ENCODE data around the gene NOTCH1. TPM values are rescaled to one million over a fixed set of nuclear protein-coding genes. Genes with fewer than 3 reads are reported as not detected.

NOTCH1 gene
- total RNA-seq, 3 donors from 2014 or later (not counting 1 experiment from before 2014, with no cell fraction given) = 126 to 228 (median 192) TPM

- DNase-seq (peak; percentile 98 to 99), ATAC-seq (peak; percentile 53 to 71 (median 65))
- H3K4me3 ChIP-seq (ENCODE audit: low read length) = peak overlapping the region; percentile 62
- WGBS (ENCODE audit: insufficient coverage) = under 1% methylated on average over 63 of the region's 63 CpGs
- peak overlapping the region; percentile 100 for H3K27ac ChIP-seq (ENCODE audit: low read length)
- TF ChIP-seq CTCF (IDR thresholded peaks at IDR 0.05) = no peak
- Mint-ChIP-seq H3K27ac (peak overlapping the region; percentile 95 to 100), H3K4me1 (peaks cover 22 to 34% of the 10 kb centered on the region in 2 donors), H3K4me3 (peak overlapping the region; percentile 98), H3K27me3 (ENCODE audit: low read depth in 2 of 2) (peaks cover 0 to 2% of the 10 kb centered on the region in 2 donors), H3K36me3 (no peaks in the 10 kb centered on the region), H3K9me3 (no peaks in the 10 kb centered on the region)
- intact Hi-C loops (cut with micrococcal nuclease) = loop anchor here (2.0 kb wide), 1 partner anchor 363 kb away; no protein-coding TSS in a partner anchor
- H3K9me3 ChIP-seq (ENCODE audit: control insufficient read depth, insufficient read depth, low read length) = no peaks in the 10 kb centered on the region
- no peaks in the 10 kb centered on the region for H3K27me3 ChIP-seq (ENCODE audit: control insufficient read depth, insufficient read depth, low read length)
- H3K4me1 ChIP-seq (ENCODE audit: control insufficient read depth, insufficient read depth, low read length) = peaks cover 37% of the 10 kb centered on the region
- H3K36me3 ChIP-seq (ENCODE audit: control insufficient read depth, insufficient read depth, low read length) = peaks cover 2% of the 10 kb centered on the region
Measured at GRCh38 chr9:136483589-136484152, 62.2 kb downstream of the NOTCH1 start.

GRCh38 chr9:136482793-136483588, 62.9 kb downstream of the NOTCH1 start, which contains the start of gene SEC16A:
SEC16A (minus strand) TSS chr9:136483040; CDS start chr9:136477615, 5,425 bp downstream.
- Mint-ChIP-seq H3K27ac (peak within 1 kb of the TSS; percentile 95 to 100), H3K4me3 (peak within 1 kb of the TSS; percentile 98), H3K4me1 (peaks cover 22 to 36% of the 10 kb centered on the region in 2 donors), H3K36me3 (no peaks in the 10 kb centered on the region), H3K27me3 (ENCODE audit: low read depth in 2 of 2) (peaks cover 0 to 2% of the 10 kb centered on the region in 2 donors), H3K9me3 (no peaks in the 10 kb centered on the region)
- intact Hi-C loops (cut with micrococcal nuclease) = loop anchor here (2.0 kb wide), 1 partner anchor 364 kb away; no protein-coding TSS in a partner anchor
- no peak for TF ChIP-seq CTCF (IDR thresholded peaks at IDR 0.05)
- DNase-seq (peak; percentile 99), ATAC-seq (peak; percentile 67 to 87 (median 71))
- Histone ChIP-seq H3K4me3 (ENCODE audit: low read length) (peak within 1 kb of the TSS; percentile 67), H3K27me3 (ENCODE audit: control insufficient read depth, insufficient read depth, low read length) (no peaks in the 10 kb centered on the region), H3K27ac (ENCODE audit: low read length) (peak within 1 kb of the TSS; percentile 100), H3K4me1 (ENCODE audit: control insufficient read depth, insufficient read depth, low read length) (peaks cover 33% of the 10 kb centered on the region), H3K36me3 (ENCODE audit: control insufficient read depth, insufficient read depth, low read length) (peaks cover 2% of the 10 kb centered on the region), H3K9me3 (ENCODE audit: control insufficient read depth, insufficient read depth, low read length) (no peaks in the 10 kb centered on the region)
- WGBS (ENCODE audit: insufficient coverage) = 0% methylated on average over 101 of the region's 109 CpGs

DNA sequence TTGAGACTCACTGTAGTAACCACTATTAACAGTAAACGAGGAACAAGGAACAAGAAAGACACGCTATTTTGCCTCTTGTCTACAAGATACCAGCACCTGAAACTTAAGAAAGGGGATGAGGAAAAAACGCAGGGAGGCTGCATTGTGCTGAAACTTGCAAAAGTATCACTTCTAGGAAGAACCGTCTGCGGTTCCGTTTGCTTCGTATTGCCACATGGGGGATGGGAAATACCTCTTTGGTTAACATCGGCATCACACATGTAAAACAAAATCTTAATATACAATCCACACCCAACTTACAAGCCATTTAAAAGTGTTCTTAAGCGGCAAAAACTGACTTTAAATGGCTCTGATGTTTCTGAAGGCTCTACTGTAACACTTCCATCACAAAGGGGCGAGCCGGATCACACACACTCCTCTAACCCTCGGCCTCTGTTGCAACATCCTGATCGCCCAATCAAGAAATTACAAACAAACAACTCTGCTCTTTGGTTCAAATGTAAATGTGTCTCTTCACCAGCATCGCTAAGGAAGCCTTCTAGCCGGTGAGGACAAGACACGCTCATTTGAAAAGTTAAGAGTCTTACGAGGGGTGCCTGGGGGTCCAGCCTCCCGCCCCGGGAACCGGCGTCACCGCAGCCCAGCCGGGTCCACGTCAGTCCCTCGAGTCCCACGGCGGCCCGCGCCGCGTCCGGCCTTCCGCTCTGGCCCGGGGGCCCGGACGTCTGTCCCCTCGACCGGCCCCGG, 63.6 kb downstream of the NOTCH1 start:
- Histone ChIP-seq H3K27me3 (ENCODE audit: control insufficient read depth, insufficient read depth, low read length) (no peaks in the 10 kb centered on the region), H3K36me3 (ENCODE audit: control insufficient read depth, insufficient read depth, low read length) (peaks cover 5% of the 10 kb centered on the region), H3K4me3 (ENCODE audit: low read length) (peak overlapping the region; percentile 67), H3K4me1 (ENCODE audit: control insufficient read depth, insufficient read depth, low read length) (peaks cover 33% of the 10 kb centered on the region), H3K27ac (ENCODE audit: low read length) (peak overlapping the region; percentile 94), H3K9me3 (ENCODE audit: control insufficient read depth, insufficient read depth, low read length) (no peaks in the 10 kb centered on the region)
- H3K27me3 Mint-ChIP-seq (ENCODE audit: low read depth in 2 of 2) = no peaks in the 10 kb centered on the region
- ATAC-seq (no peak), DNase-seq (peak in 1 of 2 donors; percentile 69)
- whole genome bisulfite sequencing (ENCODE audit: insufficient coverage) = under 1% methylated on average over 39 of the region's 39 CpGs
- peak overlapping the region; percentile 98 for H3K4me3 Mint-ChIP-seq
- intact Hi-C loops (cut with micrococcal nuclease) = loop anchor here (2.0 kb wide), 1 partner anchor 365 kb away; no protein-coding TSS in a partner anchor
- TF ChIP-seq CTCF (IDR thresholded peaks at IDR 0.05) = no peak
- no peaks in the 10 kb centered on the region for H3K9me3 Mint-ChIP-seq
- peak overlapping the region; percentile 95 to 100 for H3K27ac Mint-ChIP-seq
- H3K4me1 Mint-ChIP-seq = peaks cover 22 to 32% of the 10 kb centered on the region in 2 donors
- no peaks in the 10 kb centered on the region for H3K36me3 Mint-ChIP-seq
